ENCODE data around the gene ATP9B.

- TF ChIP-seq POLR2AphosphoS5 (IDR thresholded peaks at IDR 0.05; ENCODE audit: low read depth, low read length), result no peak
- TF ChIP-seq POLR2A (IDR thresholded peaks at IDR 0.05; ENCODE audit: low read depth, low read length), result no peak
These were observed 214.7 kb downstream of the ATP9B start for GRCh38 chr18:79283929-79284328.

All from GM12891 (cell line).